SK-N-SH (cell line): Measurements from ENCODE around the gene CP. TPM values are rescaled to one million over a fixed set of nuclear protein-coding genes. Genes with fewer than 3 reads are reported as not detected.
"Not testable (repeated sequence)": the region's sequence is repeated elsewhere in the genome, so short reads cannot be mapped to it uniquely, and the experiment has no call there.

ENCODE experiments used
- CTCF ChIA-PET: fragments of 300-600, 350-600 bp; formaldehyde crosslinking; extraction: SDS; loops from one replicate; lab custom pipeline; 2021; lab: Yijun Ruan, JAX
- POLR2A ChIA-PET: fragments of 350-600 bp; sonication (Branson Sonifier 250); formaldehyde crosslinking; extraction: SDS; loops from one replicate; lab custom pipeline; 2020; ENCODE audit warnings: antibody characterized with exemption, inconsistent platforms; lab: Yijun Ruan, JAX
- DNase-seq: peaks from one replicate; pipeline ENCODE4 v3.0.0; 2012
- H2AFZ ChIP-seq: fragments of 200-600 bp; sonication (generic); 2 replicates; pipeline ENCODE4 v1.8.1; 2016; ENCODE audit warnings: antibody characterized with exemption, mild to moderate bottlenecking, low read depth
- H3F3A ChIP-seq: fragments of 200-600 bp; sonication (generic); replicated peaks from 2 replicates; pipeline ENCODE3; 2016; ENCODE audit warnings: antibody characterized with exemption, mild to moderate bottlenecking; ENCODE audit not compliant: insufficient read depth
- H3K27ac ChIP-seq, 2 experiments: fragments of 200-500 bp in 1 of 2; fragments of 200-600 bp in 1 of 2; sonication (Bioruptor generic) in 1 of 2; sonication (generic), shearing (Covaris generic) in 1 of 2; 2 replicates each; pipeline versions ENCODE4 v1.5.1 to v1.6.1; 2014 to 2016; ENCODE audit warnings: low read depth in 2 of 2, inconsistent platforms in 1 of 2, low read length in 1 of 2, mild to moderate bottlenecking in 1 of 2, mixed read lengths in 1 of 2
- H3K27me3 ChIP-seq: fragments of 200-600 bp; sonication (generic), shearing (Covaris generic); 2 replicates; pipeline ENCODE4 v1.6.1; 2016; ENCODE audit warnings: mixed run types; ENCODE audit not compliant: insufficient read depth
- H3K36me3 ChIP-seq, 2 experiments: fragments of 200-500 bp in 1 of 2; fragments of 200-600 bp in 1 of 2; sonication (Bioruptor generic) in 1 of 2; sonication (generic) in 1 of 2; replicated peaks in 1 of 2; 2 replicates each; pipeline versions ENCODE3 to v1.5.1; 2014 to 2016; ENCODE audit warnings: low read length in 1 of 2, mild to moderate bottlenecking in 1 of 2; ENCODE audit not compliant: insufficient read depth in 2 of 2, control insufficient read depth in 1 of 2
- H3K4me1 ChIP-seq, 2 experiments: fragments of 200-500 bp in 1 of 2; fragments of 200-600 bp in 1 of 2; sonication (Bioruptor generic) in 1 of 2; sonication (generic), shearing (Covaris generic) in 1 of 2; 2 replicates each; pipeline versions ENCODE4 v1.5.1 to v1.6.1; 2014 to 2016; ENCODE audit warnings: low read depth in 1 of 2, low read length in 1 of 2, mixed run types in 1 of 2; ENCODE audit not compliant: insufficient read depth in 2 of 2, control insufficient read depth in 1 of 2
- H3K4me2 ChIP-seq: fragments of 200-600 bp; sonication (generic), shearing (Covaris generic); 2 replicates; pipeline ENCODE4 v1.6.1; 2017; ENCODE audit warnings: mixed run types
- H3K4me3 ChIP-seq, 2 experiments: fragments of 200-500 bp in 1 of 2; fragments of 200-600 bp in 1 of 2; sonication (Bioruptor generic) in 1 of 2; sonication (generic), shearing (Covaris generic) in 1 of 2; 2 replicates each; pipeline versions ENCODE4 v1.5.1 to v1.8.1; 2014 to 2016; ENCODE audit warnings: low read depth in 2 of 2, inconsistent platforms in 1 of 2, low read length in 1 of 2, mild to moderate bottlenecking in 1 of 2, mixed read lengths in 1 of 2, moderate library complexity in 1 of 2
- H3K79me2 ChIP-seq: fragments of 200-600 bp; sonication (generic); 2 replicates; pipeline ENCODE4 v1.8.1; 2017; ENCODE audit warnings: mild to moderate bottlenecking; ENCODE audit not compliant: insufficient read depth
- H3K9ac ChIP-seq: fragments of 200-600 bp; sonication (generic); 2 replicates; pipeline ENCODE4 v1.6.1; 2017; ENCODE audit warnings: mixed run types
- H3K9me2 ChIP-seq: fragments of 200-600 bp; sonication (generic); 2 replicates; pipeline ENCODE4 v1.6.1; 2017; ENCODE audit warnings: mixed run types
- H3K9me3 ChIP-seq: fragments of 200-600 bp; sonication (generic); 2 replicates; pipeline ENCODE4 v1.6.1; 2017; ENCODE audit warnings: mixed run types, mild to moderate bottlenecking, moderate library complexity
- H4K20me1 ChIP-seq: fragments of 200-600 bp; sonication (generic); 2 replicates; pipeline ENCODE4 v1.6.1; 2017; ENCODE audit warnings: mild to moderate bottlenecking, mixed run types; ENCODE audit not compliant: insufficient read depth
- EZH2phosphoT487 ChIP-seq: fragments of 200-600 bp; sonication (generic); IDR thresholded peaks from 2 replicates; pipeline ENCODE4 v1.6.1; 2017; ENCODE audit warnings: low read depth, mixed run types, mild to moderate bottlenecking, antibody characterized with exemption, moderate library complexity, borderline replicate concordance
- GATA2 ChIP-seq: sonication (generic); formaldehyde crosslinking; IDR thresholded peaks from 2 replicates; pipeline ENCODE4 v1.5.0; 2020; ENCODE audit warnings: mild to moderate bottlenecking, missing genetic modification reagents
- JUND ChIP-seq: IDR thresholded peaks from 2 replicates; pipeline ENCODE4 v1.4.0; 2012
- MAX ChIP-seq: IDR thresholded peaks from 2 replicates; pipeline ENCODE4 v1.4.0; 2012; ENCODE audit warnings: low read depth
- MEF2A ChIP-seq: IDR thresholded peaks from 2 replicates; pipeline ENCODE4 v1.4.0; 2012; ENCODE audit warnings: low read depth, borderline replicate concordance
- POLR2AphosphoS5 ChIP-seq: IDR thresholded peaks from 2 replicates; pipeline ENCODE4 v1.6.1; 2012; ENCODE audit warnings: low read depth, low read length
- SIN3A ChIP-seq: IDR thresholded peaks from 2 replicates; pipeline ENCODE4 v1.6.1; 2012; ENCODE audit warnings: low read depth, mild to moderate bottlenecking, low read length, moderate library complexity, borderline replicate concordance
- TEAD4 ChIP-seq: IDR thresholded peaks from 2 replicates; pipeline ENCODE4 v1.4.0; 2012; ENCODE audit warnings: mild to moderate bottlenecking, borderline replicate concordance; ENCODE audit not compliant: insufficient read depth
- USF1 ChIP-seq: IDR thresholded peaks from 2 replicates; pipeline ENCODE4 v1.4.0; 2012; ENCODE audit warnings: low read depth, borderline replicate concordance
- YY1 ChIP-seq: IDR thresholded peaks from 2 replicates; pipeline ENCODE4 v1.4.0; 2012; ENCODE audit warnings: low read depth, mild to moderate bottlenecking
- WGBS: methylation state at CpG from one replicate; pipeline ENCODE4 v1.1.6; 2017; ENCODE audit warnings: low lambda C conversion rate; 5-methylcytosine and 5-hydroxymethylcytosine counted together
- polyA plus RNA-seq, 3 experiments: library from polyadenylated mRNA; depleted of rRNA; stranded (reverse); fragments of >200 nt; gene quantifications; 2 replicates each; pipeline ENCODE4 v1.2.3, GENCODE V29; 2012
- TF ChIP-seq, protein P1 (sequence below): fragments of 150-350 bp; IDR thresholded peaks from 2 replicates; pipeline ENCODE4 v1.6.1; 2017; ENCODE audit warnings: antibody characterized with exemption, low read length, low read depth, borderline replicate concordance

The CP gene
- polyA plus RNA-seq, 1 of the 3 experiments (the other 2 are of a cell fraction): not detected

GRCh38 chr3:149223461-149223820, 1.8 kb upstream of the CP start:
- Histone ChIP-seq H2AFZ (no peak overlapping the region), H3F3A (no peaks in the 10 kb centered on the region), H3K9me3 (no peaks in the 10 kb centered on the region), H3K36me3 (no peaks in the 10 kb centered on the region), H3K9ac (no peak overlapping the region), H3K4me2 (no peak overlapping the region), H4K20me1 (no peaks in the 10 kb centered on the region), H3K4me3 (no peak overlapping the region), H3K27ac (no peak overlapping the region), H3K4me1 (peaks cover 0 to 11% of the 10 kb centered on the region in 2 experiments; a peak in 2 of 4 replicates), H3K79me2 (no peaks in the 10 kb centered on the region), H3K9me2 (no peaks in the 10 kb centered on the region), H3K27me3 (no peaks in the 10 kb centered on the region)
- no peak for TF ChIP-seq SIN3A
- no peak for TF ChIP-seq EZH2phosphoT487
- TF ChIP-seq POLR2AphosphoS5: no peak
- TF ChIP-seq MAX: no peak
- TF ChIP-seq YY1: no peak
- TF ChIP-seq MEF2A: no peak
- no peak for TF ChIP-seq USF1
- WGBS: 95% methylated on average over 4 of the region's 6 CpGs
- POLR2A ChIA-PET: no interaction called here
- CTCF ChIA-PET: no interaction called here
- DNase-seq: no peak

- H3K9ac ChIP-seq, H3K79me2 ChIP-seq, H3K9me2 ChIP-seq, H3K4me2 ChIP-seq, DNase-seq, H4K20me1 ChIP-seq, H3K9me3 ChIP-seq, H3K4me1 ChIP-seq, H3K27me3 ChIP-seq, POLR2A ChIA-PET, H2AFZ ChIP-seq, H3F3A ChIP-seq, H3K27ac ChIP-seq, H3K4me3 ChIP-seq, H3K36me3 ChIP-seq: not testable (repeated sequence)
- CTCF ChIA-PET: interaction anchor here (0.8 kb wide), 1 partner anchor 20 kb away, joined by 3 read pairs; no protein-coding TSS in a partner anchor
- 82% methylated on average over 1 of the region's 1 CpG for WGBS
Measured at GRCh38 chr3:149219380-149220121, 2.1 kb downstream of the CP start.

GRCh38 chr3:149217347-149217746, 4.3 kb downstream of the CP start:
- H4K20me1 ChIP-seq: no peaks in the 10 kb centered on the region
- no peaks in the 10 kb centered on the region for H3K9me2 ChIP-seq
- no peak overlapping the region for H3K9ac ChIP-seq
- H3F3A ChIP-seq: no peaks in the 10 kb centered on the region
- no peak overlapping the region for H3K27ac ChIP-seq
- 92% methylated on average over 5 of the region's 5 CpGs for WGBS
- ChIA-PET POLR2A (no interaction called here), CTCF (interaction anchor here (1.3 kb wide), 2 partner anchors 54 to 97 kb away, joined by 3 to 7 read pairs; no protein-coding TSS in a partner anchor)
- H3K4me1 ChIP-seq: peaks cover 0 to 5% of the 10 kb centered on the region in 2 experiments; a peak in 2 of 4 replicates
- no peak overlapping the region for H3K4me3 ChIP-seq
- no peak for TF ChIP-seq USF1
- TF ChIP-seq TEAD4: no peak
- no peak for TF ChIP-seq EZH2phosphoT487
- TF ChIP-seq GATA2: no peak
- no peak for TF ChIP-seq JUND
- TF ChIP-seq SIN3A: no peak
- TF ChIP-seq, protein P1, sequence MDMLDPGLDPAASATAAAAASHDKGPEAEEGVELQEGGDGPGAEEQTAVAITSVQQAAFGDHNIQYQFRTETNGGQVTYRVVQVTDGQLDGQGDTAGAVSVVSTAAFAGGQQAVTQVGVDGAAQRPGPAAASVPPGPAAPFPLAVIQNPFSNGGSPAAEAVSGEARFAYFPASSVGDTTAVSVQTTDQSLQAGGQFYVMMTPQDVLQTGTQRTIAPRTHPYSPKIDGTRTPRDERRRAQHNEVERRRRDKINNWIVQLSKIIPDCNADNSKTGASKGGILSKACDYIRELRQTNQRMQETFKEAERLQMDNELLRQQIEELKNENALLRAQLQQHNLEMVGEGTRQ: no peak
- no peaks in the 10 kb centered on the region for H3K27me3 ChIP-seq
- no peak for DNase-seq
- no peaks in the 10 kb centered on the region for H3K79me2 ChIP-seq
- no peaks in the 10 kb centered on the region for H3K9me3 ChIP-seq
- no peak overlapping the region for H2AFZ ChIP-seq
- H3K36me3 ChIP-seq: no peaks in the 10 kb centered on the region
- H3K4me2 ChIP-seq: no peak overlapping the region
